HUDEP-2 (cell line): ENCODE data around the gene F10.

ENCODE experiments used
- DNase-seq, 76 experiments: peaks; one replicate each; lab custom pipeline; 2025; ENCODE audit not compliant: unreplicated experiment in 76 of 76; lab: John Stamatoyannopoulos, UW

Gene F10

GRCh38 chr13:113115363-113116205, 7.0 kb upstream of the F10 start:
- no peak for DNase-seq

GRCh38 chr13:113116206-113116800, 6.3 kb upstream of the F10 start:
- DNase-seq = no peak

- no peak for DNase-seq
Measured at GRCh38 chr13:113116871-113117271, 5.7 kb upstream of the F10 start.

GRCh38 chr13:113117335-113117872, 5.2 kb upstream of the F10 start:
- no peak for DNase-seq

- DNase-seq = no peak
Measured at GRCh38 chr13:113117911-113118260, 4.7 kb upstream of the F10 start.

GRCh38 chr13:113118261-113119021, 4.2 kb upstream of the F10 start:
- DNase-seq = no peak

GRCh38 chr13:113119166-113119821, 3.3 kb upstream of the F10 start:
- DNase-seq = no peak

GRCh38 chr13:113119822-113120189, 2.8 kb upstream of the F10 start:
- DNase-seq = no peak

- DNase-seq = no peak
Measured at GRCh38 chr13:113120300-113121182, 2.1 kb upstream of the F10 start.

- DNase-seq = no peak
Measured at GRCh38 chr13:113121183-113121927, 1.2 kb upstream of the F10 start.

GRCh38 chr13:113121928-113122471, 599 bp upstream of the F10 start:
- no peak for DNase-seq

- DNase-seq = peak in 2 of 76 experiments; percentile 1 to 18
Measured at GRCh38 chr13:113123226-113124201, 915 bp downstream of the F10 start.

GRCh38 chr13:113124211-113124970, 1.8 kb downstream of the F10 start:
- DNase-seq = no peak

GRCh38 chr13:113125506-113126264, 3.1 kb downstream of the F10 start:
- DNase-seq = no peak

- DNase-seq = no peak
Measured at GRCh38 chr13:113126265-113127150, 3.9 kb downstream of the F10 start.
